GM12878 (cell line): Measurements from ENCODE around the gene PIGV. TPM values are rescaled to one million over a fixed set of nuclear protein-coding genes. Genes with fewer than 3 reads are reported as not detected.

Experiments
- ATF3 ChIP-seq: IDR thresholded peaks from 2 replicates; pipeline ENCODE4 v1.6.1; 2011; ENCODE audit warnings: low read depth, mild to moderate bottlenecking, low read length, moderate library complexity, borderline replicate concordance; ENCODE audit errors: extremely low read depth
- CBFB ChIP-seq: IDR thresholded peaks from 2 replicates; pipeline ENCODE4 v1.6.1; 2016; ENCODE audit warnings: antibody characterized with exemption, low read depth
- CREM ChIP-seq: IDR thresholded peaks from 2 replicates; pipeline ENCODE4 v1.6.1; 2014; ENCODE audit warnings: antibody characterized with exemption, low read depth
- HDGF ChIP-seq: fragments of 450-650 bp; IDR thresholded peaks from 2 replicates; pipeline ENCODE4 v1.6.1; 2016; ENCODE audit warnings: antibody characterized with exemption
- HSF1 ChIP-seq: fragments of 150-350 bp; IDR thresholded peaks from 2 replicates; pipeline ENCODE4 v1.6.1; 2014; ENCODE audit warnings: mild to moderate bottlenecking, low read depth, low read length
- KLF5 ChIP-seq: fragments of 450-650 bp; IDR thresholded peaks from 2 replicates; pipeline ENCODE4 v1.6.1; 2014; ENCODE audit warnings: mild to moderate bottlenecking; ENCODE audit not compliant: partially characterized antibody
- RBBP5 ChIP-seq: fragments of 200-600 bp; sonication (generic); conservative IDR thresholded peaks from 2 replicates; pipeline ENCODE4 v1.6.1; 2016
- REST ChIP-seq: IDR thresholded peaks from 2 replicates; pipeline ENCODE4 v1.6.1; 2012; ENCODE audit warnings: mild to moderate bottlenecking, low read depth, low read length
- SP1 ChIP-seq: IDR thresholded peaks from one replicate; pipeline ENCODE4 v1.6.1; 2011; ENCODE audit warnings: low read depth, low read length
- SUZ12 ChIP-seq: fragments of 200-600 bp; sonication (generic); IDR thresholded peaks from one replicate; pipeline ENCODE4 v1.6.1; 2018; ENCODE audit warnings: antibody characterized with exemption, mild to moderate bottlenecking; ENCODE audit not compliant: unreplicated experiment
- TCF3 ChIP-seq: IDR thresholded peaks from 2 replicates; pipeline ENCODE4 v1.6.1; 2012; ENCODE audit warnings: low read depth, mild to moderate bottlenecking, low read length, borderline replicate concordance; ENCODE audit not compliant: insufficient read depth
- WRNIP1 ChIP-seq: IDR thresholded peaks from 2 replicates; pipeline ENCODE4 v1.6.1; 2011; ENCODE audit warnings: low read depth, low read length, improper control_type of control experiment, borderline replicate concordance
- ZNF24 ChIP-seq: fragments of 450-650 bp; IDR thresholded peaks from 2 replicates; pipeline ENCODE4 v1.6.1; 2017; ENCODE audit warnings: antibody characterized with exemption, mild to moderate bottlenecking
- polyA plus RNA-seq, 11 experiments: library from polyadenylated mRNA; depleted of rRNA in 4 of 11; unstranded in 6 of 11; stranded (reverse) in 5 of 11; fragments of >200 nt; fragmentation: Nextera tagmentation in 4 of 11; fragmentation: Illumina TruSeq in 1 of 11; extraction: Ambion mirVana in 4 of 11; extraction: Trizol in 1 of 11; gene quantifications; 1 replicate in 1 of 11; 2 replicates in 10 of 11; pipeline versions ENCODE4 v1.2.1 to v1.2.3, GENCODE V29; 2011 to 2016; ENCODE audit warnings: inconsistent platforms in 2 of 11, missing spikeins in 2 of 11, low read depth in 1 of 11
- total RNA-seq, 4 experiments: library from RNA; depleted of rRNA in 3 of 4; stranded (reverse); fragments of >200 nt in 3 of 4; fragmentation: Illumina TruSeq in 1 of 4; extraction: Trizol in 1 of 4; gene quantifications; 2 replicates each; pipeline versions ENCODE4 v1.2.1 to v1.2.3, GENCODE V29; 2013 to 2021

Gene PIGV
- total and polyA plus RNA-seq, 10 of the 15 experiments (the other 5 are each of a cell fraction or from before 2014, with no cell fraction given): 8.8 to 18.1 (median 11.9) TPM

GRCh38 chr1:26839339-26839722 is 51.6 kb downstream of the PIGV start (continued):
- TF ChIP-seq REST (no peak), TCF3 (no peak), SUZ12 (no peak), RBBP5 (no peak), ATF3 (no peak), WRNIP1 (no peak), KLF5 (no peak), CBFB (0 out of 2 replicates have a peak, but pooled peaks have one; percentile 10), HDGF (no peak), HSF1 (no peak), ZNF24 (peak; percentile 42; the same call in 1 of the 2 replicates), SP1 (no peak), CREM (no peak)
